GM18511 (cell line): Measurements from ENCODE around the gene ATP6V1G1.

Experiments
- ATAC-seq: cut with Tn5 transposase; IDR thresholded peaks from one replicate; pipeline ENCODE4 v1.9.1; 2021; ENCODE audit warnings: mild to moderate bottlenecking, moderate library complexity; ENCODE audit not compliant: unreplicated experiment

Gene ATP6V1G1

DNA sequence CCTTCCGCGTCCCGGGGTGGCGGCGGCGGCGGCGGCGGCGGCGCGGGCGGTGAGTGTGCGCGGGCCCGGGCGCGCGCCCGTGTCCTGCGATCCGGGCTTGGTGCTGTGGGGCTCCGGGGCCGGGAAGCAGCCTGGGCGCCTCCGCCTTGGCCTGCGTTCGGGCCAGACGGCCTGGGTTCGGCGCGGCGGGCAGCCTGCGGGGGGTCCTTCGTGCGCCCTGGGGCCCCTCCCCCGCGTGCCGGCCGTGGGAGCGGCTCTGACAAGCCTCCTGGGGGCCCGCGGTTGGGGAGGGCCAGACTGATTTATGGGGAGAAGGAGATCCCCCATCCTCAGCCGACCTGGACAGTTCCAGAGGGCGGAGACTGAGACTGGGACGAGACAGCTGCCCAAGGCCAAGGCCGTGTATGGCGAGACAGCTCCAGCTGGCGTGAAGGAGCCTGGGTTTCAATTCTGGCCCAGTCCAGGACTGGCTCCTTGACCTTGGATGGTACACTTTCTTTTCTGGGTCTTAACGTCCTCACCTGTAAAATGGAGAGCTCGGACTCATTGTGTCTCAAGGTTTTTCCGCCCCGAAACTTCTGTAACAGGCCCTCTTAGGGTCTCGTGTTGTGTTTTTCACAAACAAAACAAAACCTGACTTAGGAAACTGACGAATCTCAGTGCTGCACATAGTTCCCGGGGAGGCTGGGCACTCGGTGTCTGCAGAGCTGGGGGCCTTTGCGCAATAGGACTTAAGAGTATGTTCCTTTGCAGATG lies 24.1 kb downstream of the ATP6V1G1 start:
- peak; percentile 43 for ATAC-seq

DNA sequence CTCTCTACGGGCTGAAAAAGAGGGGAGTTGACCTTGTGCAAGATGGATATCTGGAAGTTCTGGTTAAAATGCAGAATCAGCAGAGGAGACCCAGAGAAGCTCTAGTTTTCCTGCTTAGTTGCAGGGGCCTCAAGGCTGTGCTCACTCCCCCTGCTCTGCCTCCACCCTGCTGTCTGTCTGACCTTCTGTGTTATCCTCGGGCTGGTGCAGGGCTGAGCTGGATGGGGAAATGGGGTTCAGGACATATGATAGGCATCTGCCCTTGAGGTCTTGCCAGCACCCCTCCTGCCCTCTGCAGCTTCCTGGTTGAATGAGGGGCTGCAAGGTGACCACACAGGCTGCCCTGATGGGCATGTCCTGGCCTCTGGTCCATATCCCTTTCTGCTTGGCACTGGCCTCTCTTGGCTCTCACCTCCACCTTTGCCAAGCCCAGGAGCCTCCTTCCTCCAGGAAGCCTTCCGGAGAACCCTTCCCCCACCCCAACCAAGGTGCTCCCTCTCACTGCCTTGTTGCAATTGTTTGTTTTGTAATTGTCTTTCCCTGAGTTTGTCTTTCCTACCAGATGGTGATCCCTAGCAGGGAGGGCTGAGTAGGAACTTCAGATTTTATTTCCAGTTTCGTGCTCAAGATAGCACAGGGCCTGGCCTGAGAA lies 24.8 kb downstream of the ATP6V1G1 start:
- no peak for ATAC-seq

GRCh38 chr9:114613087-114613486 lies 25.5 kb downstream of the ATP6V1G1 start:
- no peak for ATAC-seq

DNA sequence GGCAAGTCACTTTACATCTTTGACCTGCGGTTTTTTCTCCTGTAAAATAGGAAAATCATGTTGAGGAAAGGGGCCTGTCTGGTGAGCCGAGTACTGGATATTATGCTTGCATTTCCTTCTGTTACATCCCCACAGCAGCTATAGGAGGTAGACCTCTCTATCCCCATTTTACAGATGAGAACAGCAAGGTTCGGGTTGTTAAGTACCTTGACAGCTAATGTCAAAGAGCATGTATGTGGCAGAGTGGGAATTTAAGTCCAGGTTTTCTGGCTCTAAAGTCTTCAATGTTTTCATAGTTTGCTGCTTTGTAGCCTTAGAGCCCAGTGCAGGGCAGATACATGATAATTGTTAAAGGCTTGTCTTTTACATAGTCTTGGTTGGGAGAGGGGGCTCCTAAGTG lies 26.4 kb downstream of the ATP6V1G1 start:
- ATAC-seq = no peak

- no peak for ATAC-seq
Measured at GRCh38 chr9:114614373-114614772, 26.8 kb downstream of the ATP6V1G1 start.

GRCh38 chr9:114616684-114617520 lies 29.3 kb downstream of the ATP6V1G1 start:
- ATAC-seq = peak; percentile 80

GRCh38 chr9:114619191-114619761 lies 31.7 kb downstream of the ATP6V1G1 start:
- peak; percentile 42 for ATAC-seq

DNA sequence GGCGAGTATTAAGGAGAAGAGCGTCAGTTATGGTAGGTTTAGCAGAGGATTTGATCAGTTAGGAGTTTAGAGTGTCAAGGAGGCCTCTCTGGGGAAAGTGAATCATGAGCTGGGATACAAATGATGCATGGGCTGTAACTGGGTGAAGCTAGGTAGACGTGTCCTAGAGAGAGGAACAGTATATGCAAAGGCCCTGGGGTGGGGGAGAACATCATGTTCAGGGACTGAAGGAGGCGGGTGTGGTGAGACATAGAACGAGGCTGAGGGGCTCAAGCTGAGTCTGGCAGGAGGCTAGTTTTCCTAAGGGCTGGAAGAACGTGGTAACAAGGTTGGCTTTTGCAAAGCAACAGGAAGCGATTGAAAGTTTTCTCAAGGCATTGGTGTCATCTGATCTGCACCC lies 34.0 kb downstream of the ATP6V1G1 start:
- ATAC-seq = no peak

DNA sequence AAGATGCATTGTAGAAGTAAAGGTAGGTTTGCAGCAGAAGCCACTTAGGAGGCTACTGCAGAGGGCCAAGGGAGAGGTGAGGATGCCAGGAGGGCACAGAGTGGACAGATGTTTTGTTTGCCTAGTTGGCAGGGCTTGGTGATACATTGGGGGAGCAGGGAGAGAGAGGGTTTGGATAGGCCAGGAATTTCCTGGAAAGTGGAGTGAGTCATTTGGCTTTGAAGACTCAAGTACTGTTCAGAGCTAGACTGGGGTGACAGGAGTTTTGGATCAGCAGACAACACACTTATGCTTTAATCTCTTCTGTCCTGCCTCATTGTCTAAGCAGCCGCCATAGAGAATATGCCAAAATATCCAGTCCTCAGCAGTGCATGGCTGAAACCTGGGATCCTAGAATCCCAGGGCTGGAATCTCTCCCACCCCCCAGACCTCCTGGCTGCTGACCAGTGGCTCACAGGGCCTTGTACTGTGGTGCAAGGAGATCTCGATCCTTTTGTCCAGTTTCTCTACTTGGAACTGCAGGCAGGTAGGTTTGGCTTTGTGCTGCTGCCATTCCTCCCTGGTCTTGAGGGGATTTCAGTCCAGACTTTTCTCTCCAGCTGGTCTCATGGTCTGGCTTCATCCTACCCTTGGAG lies 34.5 kb downstream of the ATP6V1G1 start:
- no peak for ATAC-seq

DNA sequence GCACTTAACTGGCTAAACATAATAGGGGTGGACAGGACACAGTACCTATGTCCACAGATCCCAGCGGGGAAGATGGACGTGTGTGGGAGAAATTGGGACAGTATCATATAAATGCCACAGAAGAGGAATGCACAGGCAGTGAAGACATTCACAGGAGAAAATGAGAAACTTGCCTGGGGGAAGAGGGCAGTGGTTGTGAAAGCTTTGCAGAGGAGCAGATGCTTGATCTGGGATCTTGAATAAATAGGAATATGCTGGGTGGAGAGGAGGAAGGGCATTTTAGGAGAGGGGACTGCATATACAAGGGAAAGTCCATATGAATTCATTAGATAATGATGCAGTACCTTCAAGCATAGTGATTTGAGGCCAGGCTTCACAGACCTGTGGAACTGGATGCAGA lies 37.1 kb downstream of the ATP6V1G1 start:
- no peak for ATAC-seq

DNA sequence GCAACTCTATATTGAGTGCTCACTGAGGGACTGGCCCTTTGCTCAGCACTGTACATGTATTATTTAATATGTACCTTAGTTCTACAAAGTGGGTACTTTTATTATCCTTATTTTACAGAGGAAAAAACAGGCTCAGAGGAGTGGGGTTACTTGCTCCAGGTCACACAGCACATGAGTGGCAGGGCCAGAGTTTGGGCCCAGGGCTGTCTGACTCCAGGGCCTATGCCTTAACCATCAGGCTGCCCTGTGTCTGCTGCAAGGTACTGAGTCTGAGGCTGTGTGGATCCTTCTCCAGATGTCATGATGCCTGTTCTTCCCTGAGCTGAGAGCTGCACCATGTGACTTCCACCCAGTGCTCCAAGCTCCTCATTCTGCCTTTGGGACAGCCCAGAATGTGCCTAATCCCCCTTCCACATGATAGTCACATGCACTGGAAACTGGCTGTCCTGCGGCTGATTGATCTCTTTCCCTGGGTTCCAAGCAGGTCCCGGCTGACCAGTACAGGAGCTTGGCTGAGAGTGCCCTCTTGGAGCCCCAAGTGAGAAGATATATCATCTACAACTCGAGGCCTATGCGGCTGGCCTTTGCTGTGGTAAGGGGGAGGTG lies 38.9 kb downstream of the ATP6V1G1 start:
- ATAC-seq = no peak

GRCh38 chr9:114627553-114627952 lies 40.0 kb downstream of the ATP6V1G1 start:
- no peak for ATAC-seq

DNA sequence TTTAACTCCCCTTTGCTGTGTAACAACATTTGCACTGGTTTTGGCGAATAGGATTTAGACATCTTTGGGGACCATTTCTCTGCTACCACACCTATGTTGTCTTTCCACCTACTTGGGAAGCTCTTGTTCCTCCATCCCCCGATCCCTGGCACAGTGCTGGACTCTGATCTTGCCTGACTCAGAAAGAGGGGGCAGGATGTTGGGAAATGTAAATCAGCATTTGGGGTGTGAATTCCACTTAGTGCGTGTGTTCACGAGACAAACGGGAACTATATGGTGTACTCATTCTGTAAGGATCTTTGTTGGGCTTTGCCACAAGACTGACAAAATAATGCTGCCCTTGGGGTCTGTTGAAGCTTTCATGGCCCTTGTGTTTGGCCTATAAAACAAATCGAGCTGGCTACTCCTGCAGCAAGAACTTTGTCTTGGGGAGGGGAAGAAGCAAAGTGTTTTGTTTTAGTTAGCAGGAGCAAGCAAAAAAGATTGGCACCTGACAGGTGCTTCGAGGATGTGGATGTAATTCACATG lies 42.1 kb downstream of the ATP6V1G1 start:
- no peak for ATAC-seq

- no peak for ATAC-seq
Measured at GRCh38 chr9:114631166-114631565, 43.6 kb downstream of the ATP6V1G1 start.

DNA sequence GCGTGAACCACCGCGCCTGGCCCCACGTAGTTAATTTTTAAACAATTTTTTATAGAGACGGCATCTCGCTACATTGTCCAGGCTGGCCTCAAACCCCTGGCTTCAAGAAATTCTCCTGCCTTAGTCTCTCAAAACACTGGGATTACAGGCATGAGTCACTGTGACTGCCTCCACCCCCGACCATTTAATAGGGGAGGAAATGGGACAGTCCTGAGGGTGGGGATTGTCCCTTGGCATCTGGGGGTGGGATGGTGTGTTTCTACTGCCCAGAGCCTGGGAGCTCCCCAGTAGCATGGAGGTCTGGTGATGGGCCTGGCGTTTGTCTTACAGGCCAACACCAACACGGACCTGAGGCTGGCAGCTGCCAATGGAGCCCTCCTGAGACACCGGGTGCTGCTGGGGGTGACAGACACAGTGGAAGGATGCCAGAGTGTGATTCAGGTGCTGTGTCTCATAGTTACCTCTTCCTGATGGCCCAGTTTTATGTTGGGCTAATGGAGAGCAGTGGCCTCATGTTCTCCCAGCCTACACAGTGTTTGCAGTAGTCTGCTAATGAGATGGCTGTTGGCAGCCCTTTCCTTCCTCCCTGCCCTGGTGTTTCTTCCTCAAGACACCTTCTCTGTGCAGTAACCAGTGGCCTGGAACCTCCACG lies 46.0 kb downstream of the ATP6V1G1 start:
- ATAC-seq = no peak

DNA sequence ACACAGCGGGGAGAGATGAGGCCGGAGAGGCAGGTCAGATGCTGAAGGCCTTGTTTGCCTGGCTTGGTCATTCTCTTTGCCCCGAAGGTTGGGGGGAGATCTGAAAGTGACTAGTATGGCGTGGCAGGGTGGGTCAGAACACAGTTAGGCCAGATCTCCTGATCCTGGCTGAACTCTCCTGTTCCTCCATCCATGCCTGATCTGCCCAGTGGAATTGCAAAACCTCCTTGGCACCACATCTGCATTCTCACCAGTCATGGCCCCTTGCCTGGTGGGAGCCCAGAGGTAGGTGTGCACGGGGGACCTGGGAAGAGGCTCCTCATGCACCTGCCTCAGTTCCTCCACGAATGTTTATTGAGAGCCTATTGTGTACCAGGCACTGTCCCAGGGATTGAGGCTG lies 46.8 kb downstream of the ATP6V1G1 start:
- ATAC-seq = no peak

- no peak for ATAC-seq
Measured at GRCh38 chr9:114638404-114638803, 50.8 kb downstream of the ATP6V1G1 start.

GRCh38 chr9:114641967-114642366 lies 54.4 kb downstream of the ATP6V1G1 start:
- ATAC-seq = no peak

DNA sequence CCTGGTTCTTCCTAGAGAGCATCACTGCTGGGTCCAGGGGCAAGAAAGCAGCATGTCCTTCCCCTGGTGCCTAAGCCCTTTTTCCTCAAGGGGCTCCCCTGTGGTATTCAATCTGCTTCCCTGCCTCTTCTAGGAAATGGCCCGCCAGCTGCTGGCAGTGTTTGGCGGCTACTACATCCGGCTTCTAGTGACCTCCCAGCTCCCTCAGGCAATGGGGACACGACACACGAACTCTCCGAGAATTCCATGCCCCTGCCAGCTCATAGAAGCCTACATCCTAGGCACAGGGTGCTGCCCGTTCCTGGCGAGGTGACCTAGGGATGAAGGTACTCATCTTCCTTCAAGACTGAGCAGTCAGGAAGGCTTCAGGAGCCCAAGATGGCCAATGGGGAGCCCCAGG lies 55.4 kb downstream of the ATP6V1G1 start:
- no peak for ATAC-seq

- no peak for ATAC-seq
Measured at GRCh38 chr9:114643896-114644295, 56.3 kb downstream of the ATP6V1G1 start.
